Stomach (tissue), 4 donors: Measurements from ENCODE around the gene CCL14.

Source experiments
- CTCF ChIP-seq, 7 experiments: fragments of 450-650 bp in 4 of 7; fragments of 200-600 bp in 3 of 7; sonication (generic) in 3 of 7; IDR thresholded peaks; one replicate each; pipeline ENCODE4 v1.5.1; 2016 to 2019; ENCODE audit warnings: antibody characterized with exemption in 7 of 7, control low read depth in 2 of 7, mild to moderate bottlenecking in 1 of 7
- POLR2A ChIP-seq, 4 donors: fragments of 450-650 bp; IDR thresholded peaks; one replicate each; pipeline ENCODE4 v1.6.1; 2016; ENCODE audit warnings: antibody characterized with exemption in 4 of 4, control low read depth in 2 of 4, mild to moderate bottlenecking in 1 of 4, moderate library complexity in 1 of 4

- no peak for TF ChIP-seq POLR2A (IDR thresholded peaks at IDR 0.05)
- no peak for TF ChIP-seq CTCF (IDR thresholded peaks at IDR 0.05)
Measured at GRCh38 chr17:36016555-36016954, 30.0 kb upstream of the CCL14 start.
